ENCODE measurements around the gene EVI5.
"Not testable (repeated sequence)": the region's sequence is repeated elsewhere in the genome, so short reads cannot be mapped to it uniquely, and the experiment has no call there.

Gene EVI5

DNA sequence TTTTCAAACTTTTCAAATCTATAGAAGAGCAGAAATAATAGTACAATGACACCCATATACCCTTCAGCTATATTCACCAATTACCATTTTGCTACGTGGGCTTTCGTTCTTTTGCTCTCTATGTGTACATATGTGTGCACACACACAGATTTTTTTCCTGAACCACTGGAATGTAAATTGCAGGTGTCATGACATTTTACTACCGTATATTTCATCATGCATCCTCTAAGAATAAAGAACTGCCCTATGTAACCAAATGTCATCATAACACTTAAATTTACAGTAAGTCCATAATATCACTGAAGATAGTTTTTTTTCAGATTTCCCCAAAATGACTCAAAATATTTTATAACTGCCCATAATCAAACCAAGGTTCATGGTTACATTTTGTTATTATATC, 209.8 kb downstream of the EVI5 start:
- no peak for DNase-seq (ENCODE audit: low read depth)

DNA sequence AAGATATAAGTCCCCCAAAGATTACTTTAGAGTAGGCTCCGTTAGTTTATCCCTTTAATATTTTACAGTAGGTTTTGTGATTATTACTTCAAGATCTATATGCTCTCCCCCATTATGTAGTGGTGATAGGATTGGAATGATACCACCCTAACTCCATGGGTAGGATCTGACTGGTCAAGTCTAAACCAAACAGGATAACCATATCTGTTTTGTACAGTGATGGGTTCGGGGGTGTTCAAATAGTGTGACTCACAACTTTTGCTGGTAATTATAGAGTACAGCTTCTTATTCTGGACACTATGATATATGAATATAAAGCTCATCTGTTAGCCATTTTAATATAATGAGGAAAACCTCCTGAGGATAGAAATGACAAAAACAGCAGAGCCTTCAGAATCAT, 212.4 kb downstream of the EVI5 start:
- DNase-seq (ENCODE audit: low read depth), result no peak

DNA sequence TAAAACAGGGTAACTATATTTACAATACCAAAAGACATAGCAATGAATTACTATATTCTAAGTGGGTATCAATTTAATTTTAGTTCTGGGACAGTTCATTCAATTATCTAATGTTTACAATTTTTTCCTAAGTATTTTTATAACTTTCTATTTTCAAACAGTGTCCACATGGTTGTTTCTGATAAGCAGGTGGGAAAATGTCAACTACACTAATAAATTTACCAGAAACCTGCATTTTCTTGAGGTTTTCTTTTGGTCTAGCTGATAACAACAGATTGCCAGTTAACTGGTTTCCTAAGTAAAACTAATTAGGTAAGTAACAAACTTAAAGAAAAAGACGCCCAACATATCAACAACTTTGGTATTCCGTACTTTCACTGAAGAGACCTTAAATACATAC, 213.3 kb downstream of the EVI5 start:
- DNase-seq (ENCODE audit: low read depth), result no peak

DNA sequence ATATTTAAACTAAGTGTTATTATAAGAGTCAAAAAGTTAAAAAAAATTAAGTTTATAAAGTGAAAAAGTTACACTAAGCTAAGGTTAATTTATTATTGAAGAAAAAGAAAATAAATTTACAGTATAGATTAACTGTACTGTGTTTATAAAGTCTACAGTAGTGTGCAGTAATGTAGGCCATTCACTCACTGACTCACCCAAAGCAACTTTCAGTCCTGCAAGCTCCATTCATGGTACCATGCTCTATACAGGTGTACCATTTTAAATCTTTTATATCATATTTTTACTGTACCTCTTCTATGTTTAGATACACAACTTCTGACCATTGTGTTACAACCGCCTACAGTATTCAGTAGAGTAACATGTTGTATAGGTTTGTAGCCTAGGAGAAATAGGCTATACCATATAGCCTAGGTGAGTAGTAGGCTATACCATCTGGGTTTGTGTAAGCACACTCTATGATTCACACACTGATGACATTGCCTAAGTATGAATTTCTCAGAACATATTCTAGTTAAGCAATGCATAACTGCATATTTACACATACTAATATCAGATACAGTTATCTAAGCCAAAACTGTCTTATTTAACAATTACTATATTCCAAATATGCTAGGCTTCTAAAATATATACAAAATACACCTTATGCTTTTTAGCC, 217.6 kb downstream of the EVI5 start:
- DNase-seq (ENCODE audit: low read depth), result no peak

DNA sequence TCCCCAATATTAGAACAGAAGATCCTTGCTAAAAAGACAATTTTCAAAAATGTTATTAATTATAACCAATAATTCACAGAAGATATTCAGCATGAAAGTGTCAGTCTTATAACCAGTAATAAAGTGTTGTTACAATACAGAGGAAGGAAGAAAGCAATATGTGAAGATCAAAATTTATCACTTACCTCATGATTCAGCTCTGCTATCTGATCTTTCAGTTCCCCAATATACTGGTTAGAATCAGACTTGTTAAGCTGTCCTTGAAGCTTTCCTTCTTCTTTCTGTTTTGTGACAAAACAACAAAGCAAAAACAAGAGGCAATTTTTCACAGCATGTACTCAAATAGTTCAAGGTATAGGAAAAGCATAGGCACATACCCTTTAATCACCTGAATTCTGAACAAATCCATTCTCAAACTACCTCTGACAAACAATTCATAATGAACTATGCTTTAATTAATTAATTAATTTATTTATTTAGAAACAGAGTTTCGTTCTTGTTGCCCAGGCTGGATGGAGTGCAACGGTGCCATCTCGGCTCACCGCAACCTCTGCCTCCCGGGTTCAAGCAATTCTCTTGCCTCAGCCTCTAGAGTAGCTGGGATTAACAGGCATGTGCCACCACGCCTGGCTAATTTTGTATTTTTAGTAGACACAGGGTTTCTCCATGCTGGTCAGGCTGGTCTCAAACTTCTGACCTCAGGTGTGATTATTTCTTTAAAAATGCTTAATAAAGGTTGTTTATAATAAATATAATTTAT, 221.3 kb downstream of the EVI5 start:
- no peak for DNase-seq (ENCODE audit: low read depth)

DNA sequence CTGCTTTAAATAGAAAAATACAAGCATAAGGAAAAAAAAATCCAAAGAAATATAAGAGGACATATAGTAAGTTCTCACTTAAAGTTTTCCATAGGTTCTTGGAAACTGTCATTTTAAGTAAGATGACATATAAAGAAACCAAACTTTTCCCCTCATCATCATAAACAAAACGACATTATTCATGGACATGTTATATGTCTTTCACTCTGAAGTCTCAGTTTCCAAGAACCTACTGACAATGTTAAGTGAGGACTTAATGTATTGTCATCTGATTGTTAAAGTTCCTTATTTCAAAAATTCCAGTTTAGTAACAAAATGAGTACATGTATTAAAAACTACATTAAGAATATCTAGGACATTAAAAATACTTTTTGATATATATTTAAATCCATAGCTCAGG, 228.6 kb downstream of the EVI5 start:
- no peak for DNase-seq (ENCODE audit: low read depth)

DNA sequence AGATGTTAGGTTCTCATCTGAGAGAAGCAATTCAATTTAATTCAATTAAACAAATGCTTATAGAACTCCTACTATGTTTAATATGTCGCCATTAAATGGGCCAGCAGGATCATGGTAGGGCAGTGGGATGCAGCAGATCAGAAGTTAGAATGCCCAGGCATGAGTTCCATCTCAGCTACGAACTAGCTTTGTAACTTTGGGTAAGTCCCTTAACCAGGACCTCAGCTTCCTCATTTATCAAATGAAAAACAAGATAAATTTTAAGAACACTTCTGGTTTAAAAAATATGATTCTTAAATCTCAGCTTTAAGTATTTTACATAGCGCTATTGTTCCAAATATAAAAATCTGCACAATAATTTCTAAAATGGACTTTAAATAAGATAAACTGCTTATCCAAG, 230.7 kb downstream of the EVI5 start:
- DNase-seq (ENCODE audit: low read depth), result no peak

DNA sequence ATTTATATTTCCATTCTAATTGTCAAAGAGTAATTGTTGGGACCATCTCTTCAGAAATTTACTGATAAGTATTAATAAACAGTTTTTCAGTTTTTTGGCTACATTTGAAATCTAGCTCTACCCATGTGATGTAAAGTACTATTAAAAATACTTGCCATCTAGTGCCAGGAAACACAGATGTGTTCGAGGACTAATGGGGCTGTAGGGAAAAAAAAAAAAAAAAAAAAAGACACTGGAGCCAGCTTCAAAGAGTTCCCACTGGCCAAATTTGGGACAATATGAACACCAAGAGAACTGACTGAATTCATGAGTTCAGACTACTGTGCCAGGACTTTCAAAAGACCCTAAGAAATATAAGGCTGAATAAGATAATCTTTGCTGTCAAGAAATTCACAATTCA, 233.0 kb downstream of the EVI5 start:
- no peak for DNase-seq (ENCODE audit: low read depth)

DNA sequence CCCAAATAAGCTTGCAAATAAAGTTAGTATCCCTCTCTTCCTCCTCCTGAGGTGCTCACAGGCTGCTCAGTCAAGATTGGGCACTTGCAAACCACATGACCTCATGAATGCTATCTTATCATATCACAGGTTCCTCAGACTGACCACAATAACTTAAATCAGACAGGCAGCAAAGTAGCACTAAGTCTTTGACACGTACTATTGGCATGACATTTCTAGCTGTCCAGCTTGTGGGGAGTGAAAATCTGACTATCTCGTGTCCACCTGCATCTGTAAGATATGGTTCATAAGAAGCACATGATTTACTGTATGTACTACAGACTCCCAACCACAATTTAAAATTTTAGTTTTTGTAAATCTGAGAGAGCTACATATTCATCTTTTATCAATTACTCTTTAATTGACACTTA, 240.1 kb downstream of the EVI5 start:
- no peak for DNase-seq (ENCODE audit: low read depth)

DNA sequence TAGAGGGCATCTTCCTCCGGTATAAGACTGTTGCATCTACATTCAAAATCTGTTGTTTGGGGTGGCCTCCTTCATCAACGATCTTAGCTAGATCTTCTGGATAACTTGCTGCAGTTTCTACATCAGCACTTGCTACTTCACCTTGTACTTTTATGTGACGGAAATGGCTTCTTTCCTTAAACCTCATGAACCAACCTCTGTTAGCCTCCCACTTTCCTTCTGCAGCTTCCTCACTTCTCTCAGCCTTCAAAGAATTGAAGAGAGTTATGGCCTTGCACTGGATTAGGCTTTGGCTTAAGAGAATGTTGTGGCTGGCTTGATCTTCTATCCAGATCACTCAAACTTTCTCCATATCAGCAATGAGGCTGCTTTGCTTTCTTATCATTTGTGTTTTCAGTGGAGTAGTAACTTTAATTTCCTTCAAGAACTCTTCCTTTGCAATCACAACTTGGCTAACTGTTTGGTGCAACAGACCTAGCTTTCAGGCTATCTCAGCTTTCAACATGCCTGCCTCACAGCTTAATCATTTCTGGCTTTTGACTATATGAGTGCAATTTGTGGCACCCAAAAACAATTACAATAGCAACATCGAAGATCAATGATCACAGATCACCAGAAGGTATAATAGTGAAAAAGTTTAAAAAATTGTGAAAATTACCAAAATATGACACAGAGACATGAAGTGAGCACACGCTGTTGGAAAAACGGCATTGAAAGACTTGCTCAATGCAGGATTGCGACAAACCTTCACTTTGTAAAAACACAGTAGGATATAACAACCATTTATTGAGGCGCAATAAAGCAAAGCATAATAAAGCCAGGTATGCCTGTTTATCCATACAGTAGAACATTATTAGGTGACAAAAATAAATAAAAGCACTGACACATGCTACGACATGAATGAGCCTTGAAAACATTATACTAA, 241.5 kb downstream of the EVI5 start:
- no peak for DNase-seq (ENCODE audit: low read depth)

DNA sequence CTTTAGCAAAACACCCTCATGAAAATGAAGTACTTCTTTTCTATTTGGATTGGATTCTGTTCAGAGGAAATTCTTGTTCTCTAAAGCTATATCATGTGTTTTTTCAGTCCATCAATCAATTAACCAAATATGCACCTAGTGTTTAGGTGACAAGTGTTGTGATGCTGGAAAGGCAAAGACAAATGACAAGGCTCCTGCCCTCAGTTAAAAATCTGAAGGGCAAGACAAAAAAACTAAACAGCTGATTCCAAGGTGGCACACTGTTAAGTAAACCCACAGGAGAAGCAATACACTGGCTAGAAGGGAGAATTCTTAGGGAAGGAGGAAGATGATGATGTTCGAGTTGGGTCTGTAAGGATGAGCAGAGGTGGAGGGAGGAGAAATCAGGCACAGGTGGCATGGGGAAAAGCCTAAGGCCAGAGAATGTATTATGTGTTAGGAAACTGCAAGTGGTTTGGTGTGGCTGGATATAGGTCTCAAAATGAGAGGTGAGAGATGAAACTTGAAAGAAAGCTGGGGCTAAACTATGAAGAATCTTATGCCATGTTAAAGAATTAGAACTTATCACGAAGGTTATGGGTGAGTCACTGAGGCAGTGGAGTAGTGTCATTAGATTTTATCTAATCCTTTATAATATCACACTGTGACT, 246.4 kb downstream of the EVI5 start:
- no peak for DNase-seq (ENCODE audit: low read depth)

DNA sequence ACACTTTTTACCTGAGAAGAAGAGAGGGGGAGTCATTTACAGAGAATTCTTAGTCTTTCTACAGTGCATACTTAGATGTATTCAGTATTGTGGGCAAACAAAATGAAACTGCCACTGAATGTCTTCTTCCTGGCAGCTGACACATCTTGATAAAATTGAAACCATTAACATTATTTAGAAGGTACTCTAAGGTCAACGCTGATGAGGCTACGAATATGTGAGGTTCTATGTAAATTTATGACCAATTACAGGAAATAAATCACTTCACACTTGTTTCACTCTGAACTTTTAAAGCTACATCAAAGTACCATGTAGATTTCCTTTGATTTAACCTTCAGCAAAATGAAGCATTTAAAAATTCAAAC, 246.9 kb downstream of the EVI5 start:
- no peak for DNase-seq (ENCODE audit: low read depth)

DNA sequence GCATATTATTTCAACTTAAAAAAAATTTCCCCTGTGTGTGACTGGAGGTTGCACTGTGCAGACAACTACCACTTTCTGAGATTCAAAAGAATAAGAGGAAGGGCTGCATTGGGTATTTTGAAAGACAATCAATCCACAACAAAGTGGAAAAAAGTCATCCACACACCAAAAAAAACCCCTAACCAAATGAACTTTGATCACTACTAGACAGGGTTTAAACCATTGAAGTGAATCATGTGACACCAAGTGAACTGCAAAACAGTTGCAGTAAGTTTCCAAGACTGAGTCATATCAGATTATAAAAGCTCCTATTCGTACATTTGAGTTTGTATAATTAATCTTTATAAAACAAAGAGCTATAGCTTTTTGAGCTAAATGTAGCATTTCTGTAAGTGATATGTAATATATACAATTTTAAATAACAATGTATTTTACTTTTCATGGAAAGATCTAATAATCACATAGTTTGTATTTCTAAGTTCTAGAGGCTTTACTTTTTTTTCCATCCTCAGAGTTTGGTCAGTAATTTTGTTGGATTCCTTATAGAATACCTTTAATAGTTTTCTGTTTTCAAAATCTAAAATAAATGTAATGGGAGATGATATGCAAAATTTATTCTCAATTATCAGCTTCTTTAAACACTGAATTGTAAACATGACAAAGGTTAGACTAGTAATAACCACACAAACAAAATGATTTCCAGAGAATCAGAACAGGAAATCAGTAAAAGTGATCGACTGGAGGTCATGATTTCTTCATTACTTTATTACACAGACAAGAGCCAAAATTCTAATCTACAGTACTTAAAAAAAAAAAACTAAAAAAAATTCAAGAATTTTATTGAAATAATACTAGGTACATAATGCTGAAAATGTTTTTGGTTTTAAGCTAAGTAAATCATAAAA, 247.7 kb downstream of the EVI5 start:
- DNase-seq (ENCODE audit: low read depth), result no peak

DNA sequence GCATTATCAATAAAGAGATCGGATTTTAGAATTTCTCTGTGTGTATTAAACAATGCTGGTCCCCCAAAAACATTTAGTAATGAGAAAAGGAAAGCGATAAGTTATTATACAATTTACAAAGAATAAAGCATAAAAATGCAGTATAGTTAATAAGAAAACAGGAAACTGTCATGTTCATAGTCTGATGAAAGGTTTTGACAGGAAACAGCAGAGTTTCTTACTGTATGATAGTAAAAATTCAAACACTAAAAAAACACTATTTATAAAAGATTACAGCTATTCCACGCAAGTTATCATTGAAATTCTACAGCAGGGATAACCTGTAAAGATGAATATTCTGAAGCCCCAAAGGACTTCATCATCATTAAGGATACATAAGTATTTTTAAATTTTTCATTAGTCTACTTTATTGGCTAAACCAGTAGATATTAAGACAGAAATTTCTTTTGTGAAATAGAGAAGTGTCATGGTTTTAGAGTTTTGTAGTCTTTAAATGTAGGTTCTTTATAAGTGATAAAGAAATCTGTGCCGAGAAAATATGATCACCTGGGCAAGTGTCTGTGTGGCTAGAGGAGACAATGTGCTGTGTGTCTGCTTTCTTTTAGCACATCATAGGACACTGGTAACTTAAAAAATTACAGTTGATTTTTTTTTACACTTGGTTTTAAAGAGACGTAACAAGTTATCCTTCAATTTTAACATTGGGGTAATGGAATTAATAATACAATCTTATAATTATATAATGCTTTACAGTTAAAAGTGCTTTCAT, 248.5 kb downstream of the EVI5 start:
- no peak for DNase-seq (ENCODE audit: low read depth)

DNA sequence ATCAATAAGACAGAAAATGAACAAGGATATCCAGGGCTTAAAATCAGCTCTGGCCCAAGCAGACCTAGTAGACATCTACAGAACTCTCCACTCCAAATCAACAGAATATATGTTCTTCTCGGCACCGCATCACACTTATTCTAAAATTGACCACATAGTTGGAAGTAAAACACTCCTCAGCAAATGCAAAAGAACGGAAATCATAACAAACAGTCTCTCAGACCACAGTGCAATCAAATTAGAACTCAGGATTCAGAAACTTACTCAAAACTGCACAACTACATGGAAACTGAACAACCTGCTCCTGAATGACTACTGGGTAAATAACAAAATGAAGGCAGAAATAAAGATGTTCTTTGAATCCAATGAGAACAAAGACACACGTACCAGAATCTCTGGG, 252.5 kb downstream of the EVI5 start:
- not testable (repeated sequence) for DNase-seq (ENCODE audit: low read depth)

DNA sequence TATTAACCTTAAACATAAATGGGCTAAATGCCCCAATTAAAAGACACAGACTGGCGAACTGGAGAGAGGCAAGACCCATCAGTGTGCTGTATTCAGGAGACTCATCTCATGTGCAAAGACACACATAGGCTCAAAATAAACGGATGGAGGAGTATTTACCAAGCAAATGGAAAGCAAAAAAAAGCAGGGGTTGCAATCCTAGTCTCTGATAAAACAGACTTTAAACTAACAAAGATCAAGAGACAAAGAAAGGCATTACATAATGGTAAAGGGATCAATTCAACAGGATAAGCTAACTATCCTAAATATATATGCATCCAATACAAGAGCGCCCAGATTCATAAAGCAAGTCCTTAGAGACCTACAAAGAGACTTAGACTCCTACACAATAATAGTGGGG, 253.0 kb downstream of the EVI5 start:
- DNase-seq (ENCODE audit: low read depth), result not testable (repeated sequence)

DNA sequence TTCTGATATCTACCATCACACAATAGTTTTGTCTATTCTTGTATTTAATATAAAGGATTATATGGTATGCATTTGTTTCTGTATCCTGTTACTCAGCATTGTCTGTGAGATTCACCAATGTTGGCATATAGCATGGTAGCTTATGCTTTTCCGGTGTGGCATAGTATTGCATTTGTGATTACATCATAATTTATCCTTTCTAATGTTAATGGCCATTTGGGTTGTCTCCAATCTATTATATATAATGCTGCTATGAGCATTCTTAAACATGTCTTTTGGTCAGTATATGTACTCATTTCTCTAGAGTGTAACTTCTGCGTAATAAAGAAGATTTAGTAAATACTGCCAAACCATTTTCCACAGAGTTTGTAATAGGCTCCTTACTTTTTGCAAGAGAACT, 257.2 kb downstream of the EVI5 start:
- DNase-seq (ENCODE audit: low read depth), result no peak

DNA sequence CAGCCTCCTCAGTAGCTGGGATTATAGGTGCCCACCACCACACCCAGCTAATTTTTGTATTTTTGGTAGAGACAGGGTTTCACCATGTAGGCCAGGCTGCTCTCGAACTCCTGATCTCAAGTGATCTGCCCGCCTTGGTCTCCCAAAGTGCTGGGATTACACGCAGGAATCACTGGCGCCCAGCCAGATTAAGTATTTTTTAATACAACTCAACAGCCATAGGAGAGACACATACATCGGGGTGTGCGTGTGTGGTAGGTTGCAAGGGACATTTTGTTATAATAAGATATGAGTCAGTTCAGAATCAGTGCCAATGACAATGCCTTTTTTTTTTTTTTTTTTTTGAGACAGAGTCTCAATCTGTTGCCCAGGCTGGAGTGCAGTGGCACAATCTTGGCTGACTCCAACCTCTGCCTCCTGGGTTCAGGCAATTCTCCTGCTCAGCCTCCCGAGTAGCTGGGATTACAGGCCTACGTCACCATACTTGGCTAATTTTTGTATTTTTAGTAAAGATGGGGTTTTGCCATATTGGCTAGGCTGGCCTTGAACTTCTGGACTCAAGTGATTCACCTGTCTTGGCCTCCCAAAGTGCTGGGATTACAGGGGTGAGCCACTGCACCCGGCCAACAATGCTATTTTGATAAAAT, 259.8 kb downstream of the EVI5 start:
- DNase-seq (ENCODE audit: low read depth), result not testable (repeated sequence)

DNA sequence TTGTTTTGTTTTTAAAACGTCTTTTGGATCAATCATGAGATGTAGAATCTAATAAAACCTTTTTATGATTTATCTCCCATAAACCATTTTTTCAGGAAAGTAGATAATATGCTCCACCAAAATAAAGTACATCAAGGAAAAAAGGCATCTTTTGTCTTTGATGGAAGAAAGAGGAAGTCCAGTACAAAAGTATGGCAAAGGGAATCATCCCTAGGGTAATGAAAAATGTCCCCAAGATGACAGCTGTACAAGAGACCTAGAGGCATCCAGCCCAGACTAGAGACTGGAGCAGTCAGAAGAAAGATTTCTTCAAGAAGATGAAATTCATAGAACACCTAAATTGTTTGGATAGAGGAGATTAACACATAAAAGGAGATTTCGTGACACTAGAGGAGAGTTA, 265.9 kb downstream of the EVI5 start:
- no peak for DNase-seq (ENCODE audit: low read depth)

DNA sequence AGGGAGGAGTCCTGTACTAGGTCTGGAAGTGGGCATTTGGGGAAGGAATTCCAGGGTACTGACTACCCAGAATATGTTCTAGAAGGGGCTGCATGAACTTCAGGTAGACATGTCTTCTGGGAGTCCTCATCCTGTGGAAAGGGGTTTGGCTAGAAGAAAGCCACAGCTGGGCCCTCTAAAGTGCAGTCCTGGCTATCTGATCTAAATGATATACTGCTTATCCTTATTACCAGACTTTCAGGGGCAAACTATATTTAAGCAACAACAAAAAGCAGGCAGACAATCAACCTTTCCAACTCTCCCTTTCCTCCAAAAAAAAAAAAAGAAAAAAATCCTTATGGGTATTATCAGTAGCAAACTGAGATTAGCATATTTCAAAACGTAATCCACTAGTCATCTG, 268.3 kb downstream of the EVI5 start:
- no peak for DNase-seq (ENCODE audit: low read depth)

Measured in GM04503 (cell line).